ENCODE results near the gene ARHGAP10. TPM values are rescaled to one million over a fixed set of nuclear protein-coding genes. Genes with fewer than 3 reads are reported as not detected.
A peak's percentile ranks its signal among the peaks of the same experiment; 100 is the strongest.

ARHGAP10 gene
- total RNA-seq, 1 donor, result 4.8 TPM

- no peak for DNase-seq (ENCODE audit: low read depth in 2 of 3, low spot score in 2 of 3)
Observed at GRCh38 chr4:148016063-148016637, 284.3 kb downstream of the ARHGAP10 start.

DNA sequence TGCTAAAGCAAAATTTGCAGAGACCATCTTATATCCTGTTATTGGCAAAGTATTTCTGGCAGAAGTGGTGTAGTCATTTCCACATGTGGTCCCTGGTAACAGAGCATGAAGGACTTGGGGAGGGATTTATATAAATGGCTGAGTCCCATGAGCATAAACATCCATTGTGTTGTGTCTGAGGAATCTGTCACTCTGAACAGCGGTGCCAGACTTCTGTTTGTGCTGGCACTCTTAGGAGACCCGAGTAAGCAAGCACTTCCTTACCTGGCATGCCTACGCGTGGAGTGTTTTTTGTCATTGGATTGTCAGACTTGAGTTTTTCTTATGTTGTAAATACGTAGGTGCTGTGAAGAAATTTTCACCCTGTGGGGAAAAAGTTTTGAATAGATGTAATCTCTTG lies 285.9 kb downstream of the ARHGAP10 start:
- no peak for DNase-seq (ENCODE audit: low read depth in 2 of 3, low spot score in 2 of 3)

GRCh38 chr4:148021686-148022085 lies 289.8 kb downstream of the ARHGAP10 start:
- DNase-seq (ENCODE audit: low read depth in 2 of 3, low spot score in 2 of 3), result peak in 1 of 3 donors; percentile 13

DNA sequence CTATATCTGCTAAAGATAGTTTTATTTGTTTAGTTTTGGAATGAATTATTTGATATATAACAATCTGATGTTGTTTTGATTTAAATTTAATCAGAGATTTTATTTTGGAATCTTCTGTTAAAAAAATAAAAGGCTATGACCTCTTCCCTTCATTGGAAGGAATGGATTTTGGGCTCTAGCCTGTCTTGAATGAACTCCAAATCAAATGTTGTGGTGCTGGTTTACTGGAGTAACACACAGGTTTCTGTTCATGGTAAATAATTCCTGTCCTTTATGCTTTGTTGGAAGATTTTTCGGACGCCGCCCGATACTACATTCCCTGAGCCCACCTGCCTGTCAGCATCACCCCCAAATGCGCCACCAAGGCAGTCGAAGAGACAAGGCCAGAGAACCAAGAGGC lies 291.1 kb downstream of the ARHGAP10 start:
- no peak for DNase-seq (ENCODE audit: low read depth in 2 of 3, low spot score in 2 of 3)

- DNase-seq (ENCODE audit: low read depth in 2 of 3, low spot score in 2 of 3), result no peak
Observed at GRCh38 chr4:148023512-148024181, 291.8 kb downstream of the ARHGAP10 start.

- no peak for DNase-seq (ENCODE audit: low read depth in 2 of 3, low spot score in 2 of 3)
Observed at GRCh38 chr4:148025981-148026380, 294.1 kb downstream of the ARHGAP10 start.

DNA sequence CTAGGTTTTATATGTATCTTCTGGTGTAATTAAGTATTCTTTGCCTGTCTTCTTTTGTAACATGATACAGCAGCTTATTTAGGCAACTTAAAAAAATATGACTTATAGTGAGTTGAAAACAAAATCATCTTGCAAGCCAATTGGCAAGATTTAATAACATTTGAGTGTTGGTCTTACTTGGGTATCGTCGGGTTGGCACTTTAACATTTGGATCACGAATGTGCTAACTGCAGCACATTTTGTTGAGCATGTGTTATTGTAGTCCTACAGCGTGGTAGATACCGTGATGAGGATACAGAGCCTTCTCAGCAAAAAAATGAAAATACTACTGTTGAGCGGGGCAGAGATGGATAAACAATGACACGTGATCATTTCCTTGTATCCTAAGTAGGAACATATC lies 295.3 kb downstream of the ARHGAP10 start:
- DNase-seq (ENCODE audit: low read depth in 2 of 3, low spot score in 2 of 3), result no peak

DNA sequence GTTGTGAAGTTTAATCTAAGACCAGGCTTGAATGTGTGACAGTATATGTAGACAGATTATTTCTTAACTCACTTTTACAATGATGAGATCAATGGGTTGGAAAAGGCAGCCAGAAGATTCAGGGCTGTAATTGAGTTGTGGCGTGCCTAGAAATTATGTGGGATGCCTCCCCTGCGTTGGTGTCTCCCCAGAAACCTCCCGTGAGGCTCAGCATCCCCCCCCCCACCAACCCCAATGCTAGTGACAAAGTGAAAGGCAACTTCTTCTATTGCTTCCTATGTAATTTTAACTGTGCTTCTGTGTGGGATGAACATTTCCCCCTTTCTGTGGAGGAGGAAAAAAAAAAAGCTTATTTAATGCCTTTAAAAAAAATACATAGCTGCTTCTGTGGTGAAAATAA lies 297.9 kb downstream of the ARHGAP10 start:
- DNase-seq (ENCODE audit: low read depth in 2 of 3, low spot score in 2 of 3), result no peak

DNA sequence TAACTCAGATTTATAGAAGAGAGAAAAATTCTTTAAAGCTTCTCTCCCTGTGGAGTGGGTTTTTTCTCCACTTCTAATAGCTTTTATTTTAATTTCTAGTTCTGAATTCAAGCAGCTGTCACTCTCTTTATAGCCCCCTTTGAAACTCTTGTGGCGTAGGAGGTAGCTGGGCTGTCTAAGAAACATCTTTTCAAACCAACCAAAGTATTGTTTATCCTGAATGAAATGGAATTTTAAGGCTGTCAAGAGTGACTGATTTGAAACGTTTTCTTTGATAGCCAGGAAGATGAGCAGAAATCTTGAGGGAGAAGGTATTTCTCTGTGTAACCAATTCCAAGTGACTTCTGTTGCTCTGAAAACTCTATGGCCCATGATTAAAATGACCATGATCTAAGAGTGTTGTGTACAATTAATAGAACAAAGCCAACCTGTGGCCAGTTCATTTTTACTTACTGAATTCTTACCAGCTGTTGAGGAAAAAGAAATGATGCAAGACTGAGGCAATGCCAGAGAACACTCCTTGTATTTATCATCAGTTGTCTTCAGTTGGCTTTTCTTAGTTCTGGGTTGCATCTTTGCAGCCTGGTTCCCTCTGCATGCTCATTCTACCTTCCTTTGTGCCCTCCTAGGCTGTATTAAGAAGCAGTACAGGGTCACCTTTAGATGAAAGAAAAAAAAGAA lies 298.4 kb downstream of the ARHGAP10 start:
- no peak for DNase-seq (ENCODE audit: low read depth in 2 of 3, low spot score in 2 of 3)

GRCh38 chr4:148034813-148035212 lies 302.9 kb downstream of the ARHGAP10 start:
- no peak for DNase-seq (ENCODE audit: low read depth in 2 of 3, low spot score in 2 of 3)

- DNase-seq (ENCODE audit: low read depth in 2 of 3, low spot score in 2 of 3), result no peak
Observed at GRCh38 chr4:148041606-148042329, 309.9 kb downstream of the ARHGAP10 start.

GRCh38 chr4:148044089-148044911 lies 312.4 kb downstream of the ARHGAP10 start:
- DNase-seq (ENCODE audit: low read depth in 2 of 3, low spot score in 2 of 3), result no peak

DNA sequence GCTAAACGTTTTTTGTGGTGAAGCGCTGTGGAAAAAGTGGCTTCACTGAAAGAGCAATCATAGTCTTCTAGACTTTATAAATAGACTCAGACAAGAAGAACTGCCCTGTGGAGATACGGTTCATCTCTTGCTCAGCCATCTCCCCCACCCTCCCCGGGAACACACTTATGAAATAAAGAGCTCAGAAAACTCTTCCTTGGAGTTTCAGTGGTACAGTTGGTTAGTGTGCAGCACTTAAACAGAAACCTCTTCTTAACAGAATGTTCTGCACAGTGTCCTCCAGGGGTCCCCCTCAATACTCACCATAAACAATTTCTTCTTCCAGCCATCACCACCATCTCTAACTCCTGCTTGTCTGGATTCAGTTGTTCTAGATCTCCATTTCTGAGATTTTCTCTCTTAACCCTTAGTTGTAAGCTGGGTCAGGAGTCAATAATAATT lies 313.0 kb downstream of the ARHGAP10 start:
- DNase-seq (ENCODE audit: low read depth in 2 of 3, low spot score in 2 of 3), result peak in 1 of 3 donors; percentile 17

DNA sequence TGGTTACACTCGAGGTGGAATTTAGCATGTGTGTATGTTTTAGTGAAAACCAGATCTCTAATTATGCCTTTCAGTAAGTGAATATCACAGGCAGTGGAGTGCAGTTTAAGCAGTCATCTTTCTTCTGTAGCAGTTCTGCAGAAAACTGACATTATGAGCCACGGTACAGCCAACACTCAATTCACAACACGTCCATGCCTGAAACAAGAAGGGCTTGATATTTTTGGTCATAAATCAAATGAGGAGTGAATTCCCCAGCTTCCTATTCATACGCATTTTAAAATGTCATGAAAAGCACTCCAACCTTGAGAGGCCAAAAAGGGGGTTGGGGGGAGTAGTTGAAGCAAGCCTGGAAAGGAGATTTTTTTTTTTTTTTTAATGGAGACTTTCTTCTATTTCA lies 316.7 kb downstream of the ARHGAP10 start:
- DNase-seq (ENCODE audit: low read depth in 2 of 3, low spot score in 2 of 3), result no peak

DNA sequence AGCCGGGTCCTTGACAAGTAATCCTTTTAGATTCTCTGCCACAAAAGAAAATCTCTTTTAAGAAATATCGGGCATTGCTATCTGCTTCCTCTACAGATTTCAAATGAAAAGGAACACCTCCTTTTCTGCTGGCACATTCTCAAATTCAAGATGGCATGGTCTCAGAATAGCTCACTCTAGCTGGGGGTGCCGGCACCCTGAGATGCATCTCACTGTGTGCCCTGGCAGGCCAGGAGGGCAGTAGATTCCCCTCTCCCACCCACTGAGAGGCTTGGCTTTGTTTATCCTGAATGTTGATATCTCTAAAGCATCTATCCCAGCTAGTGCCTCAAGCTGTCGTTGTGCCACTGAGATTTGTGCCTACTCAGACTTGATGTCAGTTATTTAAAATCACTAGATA lies 319.5 kb downstream of the ARHGAP10 start:
- no peak for DNase-seq (ENCODE audit: low read depth in 2 of 3, low spot score in 2 of 3)

DNA sequence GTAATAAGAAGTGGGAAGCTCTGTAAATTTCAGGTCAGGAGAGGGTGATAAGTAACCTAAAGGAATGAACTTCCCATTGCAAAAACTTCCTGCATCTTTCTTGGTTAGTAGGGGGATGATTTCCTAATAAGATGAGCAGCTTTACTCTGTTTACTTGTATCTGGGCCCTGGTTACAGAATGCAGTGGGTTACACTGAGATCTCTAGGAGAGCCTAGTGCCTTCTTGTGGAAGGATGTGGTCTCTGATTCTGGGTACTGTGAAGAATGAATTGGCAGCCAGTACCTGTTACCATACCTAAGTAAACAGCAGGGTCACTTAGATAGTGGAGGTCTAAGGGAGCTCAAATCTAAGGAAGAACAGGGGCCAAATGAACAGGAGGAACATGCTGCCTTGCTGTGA lies 320.6 kb downstream of the ARHGAP10 start:
- peak in 2 of 3 donors; percentile 18 to 21 for DNase-seq (ENCODE audit: low read depth in 2 of 3, low spot score in 2 of 3)

DNA sequence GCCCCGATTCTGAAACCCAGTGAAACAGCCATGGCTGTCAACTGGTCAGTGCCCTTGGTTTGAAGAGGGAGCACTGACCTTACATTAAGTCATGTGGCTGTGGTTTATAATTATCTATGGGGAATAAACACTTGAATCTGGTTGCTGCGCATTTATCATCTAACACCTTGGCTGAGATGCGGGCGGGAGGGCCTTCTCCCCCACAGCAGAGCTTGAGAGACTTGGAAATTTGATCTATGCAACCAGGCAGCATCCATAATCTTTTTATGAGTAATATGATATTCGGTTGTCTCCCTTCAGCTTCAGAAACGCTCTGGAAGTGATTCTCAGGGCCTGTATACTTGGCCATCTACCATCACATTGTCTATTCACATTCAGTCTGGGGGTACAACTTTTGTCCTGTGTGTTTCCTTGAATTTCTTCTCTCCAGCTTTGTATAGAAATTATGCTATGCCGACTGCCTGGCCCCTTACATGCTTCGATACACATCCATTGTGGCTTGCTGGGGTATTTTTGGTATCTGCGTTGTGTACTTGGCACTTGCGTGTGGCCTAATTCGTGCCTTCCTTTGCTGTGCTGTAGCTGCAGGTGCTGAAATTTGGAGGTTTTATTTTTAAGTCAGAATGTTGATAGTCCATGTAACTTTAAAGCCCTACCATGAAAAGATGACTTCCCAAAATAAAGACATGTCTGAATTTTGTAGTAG lies 321.6 kb downstream of the ARHGAP10 start:
- DNase-seq (ENCODE audit: low read depth in 2 of 3, low spot score in 2 of 3), result no peak

- DNase-seq (ENCODE audit: low read depth in 2 of 3, low spot score in 2 of 3), result no peak
Observed at GRCh38 chr4:148054275-148054674, 322.4 kb downstream of the ARHGAP10 start.

DNA sequence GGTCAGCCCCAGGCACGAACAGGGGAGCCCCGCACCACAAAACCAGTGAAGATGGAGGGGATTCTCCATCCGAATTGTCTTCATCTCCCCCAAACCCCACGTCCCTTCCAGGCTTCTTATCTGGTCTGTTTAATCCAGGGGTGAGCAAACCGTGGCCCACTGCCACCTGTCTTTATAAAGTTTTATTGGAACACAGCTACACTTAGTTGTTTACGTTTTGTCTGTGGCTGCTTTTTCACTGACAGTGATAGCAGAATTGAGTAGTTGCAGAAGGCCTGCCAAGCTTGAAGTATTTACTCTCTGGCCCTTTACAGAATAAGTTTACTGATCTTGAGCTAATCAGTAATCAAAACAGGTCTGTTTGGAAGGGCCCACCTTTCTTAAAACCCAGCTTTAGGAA lies 324.0 kb downstream of the ARHGAP10 start:
- no peak for DNase-seq (ENCODE audit: low read depth in 2 of 3, low spot score in 2 of 3)

- DNase-seq (ENCODE audit: low read depth in 2 of 3, low spot score in 2 of 3), result peak in 2 of 3 donors; percentile 93 to 97
Observed at GRCh38 chr4:148056879-148057278, 325.0 kb downstream of the ARHGAP10 start.

Measured in hematopoietic multipotent progenitor cell (in vitro differentiated cells).